ENCODE data around the gene PYURF.

GRCh38 chr4:88489100-88489761, 34.3 kb downstream of the PYURF start:
- no peak for TF ChIP-seq CTCF (conservative IDR thresholded peaks at IDR 0.05; ENCODE audit: low read depth, low read length)
- no peak for TF ChIP-seq EZH2 (IDR thresholded peaks at IDR 0.05; ENCODE audit: low read length, unreplicated experiment)
- TF ChIP-seq EZH2phosphoT487 (IDR thresholded peaks at IDR 0.05; ENCODE audit: borderline replicate concordance, low read length): no peak

Data from PC-3 (cell line).